PC-3 (cell line): ENCODE data around the gene EPM2A.

Experiments used
- CTCF ChIP-seq: fragments of 300-600 bp; sonication (generic); conservative IDR thresholded peaks from 2 replicates; pipeline ENCODE4 v1.5.1; 2017; ENCODE audit warnings: antibody characterized with exemption, low read depth, mild to moderate bottlenecking, low read length
- EZH2 ChIP-seq: fragments of 300-600 bp; sonication (generic); IDR thresholded peaks from one replicate; pipeline ENCODE4 v1.6.1; 2017; ENCODE audit warnings: antibody characterized with exemption, mild to moderate bottlenecking, low read length; ENCODE audit not compliant: unreplicated experiment
- EZH2phosphoT487 ChIP-seq: fragments of 300-600 bp; sonication (generic); IDR thresholded peaks from 2 replicates; pipeline ENCODE4 v1.6.1; 2018; ENCODE audit warnings: mild to moderate bottlenecking, antibody characterized with exemption, low read length, borderline replicate concordance

GRCh38 chr6:145603991-145604390 is 131.3 kb downstream of the EPM2A start:
- TF ChIP-seq EZH2, result no peak
- no peak for TF ChIP-seq CTCF
- no peak for TF ChIP-seq EZH2phosphoT487
